Liver (tissue), 9 donors: ENCODE results near the gene SLC9B2. TPM values are rescaled to one million over a fixed set of nuclear protein-coding genes. Genes with fewer than 3 reads are reported as not detected.
"Not testable (repeated sequence)": the region's sequence is repeated elsewhere in the genome, so short reads cannot be mapped to it uniquely, and the experiment has no call there.

ENCODE experiments used
- DNase-seq: peaks from one replicate; pipeline ENCODE4 v3.0.0-alpha.2; 2017; ENCODE audit warnings: low spot score
- H3K27ac ChIP-seq, 2 donors: one replicate each; pipeline ENCODE4 v1.7.0; 2013; ENCODE audit warnings: inconsistent platforms in 2 of 2, low read length in 2 of 2, control low read depth in 1 of 2, low read depth in 1 of 2, mild to moderate bottlenecking in 1 of 2
- H3K27me3 ChIP-seq, 4 donors: one replicate each; pipeline versions ENCODE4 v1.6.1 to v1.7.0; 2013; ENCODE audit warnings: low read length in 3 of 4, inconsistent platforms in 1 of 4, mild to moderate bottlenecking in 1 of 4, moderate library complexity in 1 of 4; ENCODE audit not compliant: control insufficient read depth in 4 of 4, insufficient read depth in 4 of 4
- H3K36me3 ChIP-seq, 4 donors: one replicate each; pipeline versions ENCODE4 v1.6.1 to v1.7.0; 2013; ENCODE audit warnings: low read length in 3 of 4, mild to moderate bottlenecking in 3 of 4, low read depth in 1 of 4, moderate library complexity in 1 of 4; ENCODE audit not compliant: control insufficient read depth in 4 of 4, insufficient read depth in 3 of 4
- H3K4me1 ChIP-seq, 4 donors: one replicate each; pipeline versions ENCODE4 v1.6.1 to v1.7.0; 2013; ENCODE audit warnings: low read length in 3 of 4, mild to moderate bottlenecking in 3 of 4, moderate library complexity in 1 of 4; ENCODE audit not compliant: control insufficient read depth in 4 of 4, insufficient read depth in 4 of 4
- H3K4me3 ChIP-seq, 3 donors: one replicate each; pipeline versions ENCODE4 v1.6.1 to v1.7.0; 2013; ENCODE audit warnings: low read length in 3 of 3, control low read depth in 1 of 3, low read depth in 1 of 3, mild to moderate bottlenecking in 1 of 3
- H3K9ac ChIP-seq, 2 donors: one replicate each; pipeline ENCODE4 v1.7.0; 2013; ENCODE audit warnings: low read length in 2 of 2, mild to moderate bottlenecking in 2 of 2, moderate library complexity in 2 of 2, control low read depth in 1 of 2, low read depth in 1 of 2
- H3K9me3 ChIP-seq, 4 donors: one replicate each; pipeline versions ENCODE4 v1.6.1 to v1.7.0; 2013; ENCODE audit warnings: low read length in 3 of 4; ENCODE audit not compliant: control insufficient read depth in 4 of 4
- ATF3 ChIP-seq: IDR thresholded peaks from 2 replicates; pipeline ENCODE4 v1.6.1; 2016; ENCODE audit warnings: antibody characterized with exemption
- CTCF ChIP-seq: fragments of 150-350 bp; IDR thresholded peaks from 2 replicates; pipeline ENCODE4 v1.5.1; 2017; ENCODE audit warnings: improper control_type of control experiment, low read depth, low read length; ENCODE audit not compliant: missing input control
- GABPA ChIP-seq, 2 donors: IDR thresholded peaks in 1 of 2; conservative IDR thresholded peaks in 1 of 2; 2 replicates each; pipeline ENCODE4 v1.6.1; 2016; ENCODE audit warnings: antibody characterized with exemption in 2 of 2, mild to moderate bottlenecking in 1 of 2, moderate library complexity in 1 of 2
- NR2F2 ChIP-seq: IDR thresholded peaks from 2 replicates; pipeline ENCODE4 v1.6.1; 2016; ENCODE audit warnings: antibody characterized with exemption
- RAD21 ChIP-seq, 2 donors: IDR thresholded peaks; 2 replicates each; pipeline ENCODE4 v1.6.1; 2016; ENCODE audit warnings: antibody characterized with exemption in 2 of 2, mild to moderate bottlenecking in 2 of 2
- REST ChIP-seq: IDR thresholded peaks from 2 replicates; pipeline ENCODE4 v1.6.1; 2016; ENCODE audit warnings: antibody characterized with exemption, mild to moderate bottlenecking
- YY1 ChIP-seq: IDR thresholded peaks from 2 replicates; pipeline ENCODE4 v1.6.1; 2016; ENCODE audit warnings: antibody characterized with exemption, mild to moderate bottlenecking
- WGBS: extraction: QIAGEN DNeasy Blood & Tissue Kit; methylation state at CpG from one replicate; pipeline ENCODE4 v1.1.7; 2013; 5-methylcytosine and 5-hydroxymethylcytosine counted together
- polyA plus RNA-seq, 2 donors: library from polyadenylated mRNA; stranded (reverse) in 1 of 2; unstranded in 1 of 2; fragments of 200-250 nt in 1 of 2; fragments of >200 nt in 1 of 2; fragmentation: Nextera tagmentation in 1 of 2; extraction: Ambion mirVana in 1 of 2; gene quantifications; one replicate each; pipeline versions ENCODE4 v1.2.1 to v1.2.3, GENCODE V29; 2013 to 2015
- total RNA-seq, 2 donors: library from RNA; depleted of rRNA; stranded (reverse); fragments of >200 nt; gene quantifications; one replicate each; pipeline ENCODE4 v1.2.3, GENCODE V29; 2014
- donor health status: healthy.
- donor health status: healthy.
- donor health status: healthy.
- donor health status: healthy.
- donor health status: healthy.

The SLC9B2 gene
- total and polyA plus RNA-seq, 4 donors, result 23.7 to 47.0 (median 34.5) TPM

GRCh38 chr4:103008875-103009729 is 67.5 kb downstream of the SLC9B2 start:
- Histone ChIP-seq H3K9me3 (no peaks in the 10 kb centered on the region), H3K27ac (no peak overlapping the region), H3K36me3 (no peaks in the 10 kb centered on the region), H3K4me3 (no peak overlapping the region), H3K27me3 (no peaks in the 10 kb centered on the region), H3K4me1 (peaks cover 0 to 11% (median 4%) of the 10 kb centered on the region in 4 donors), H3K9ac (no peak overlapping the region)
- DNase-seq, result no peak
- TF ChIP-seq RAD21 (IDR thresholded peaks at IDR 0.05) (peak; percentile 96 to 98), CTCF (peak; percentile 82), ATF3 (no peak), NR2F2 (no peak)
- 68% methylated on average over 15 of the region's 15 CpGs for WGBS

GRCh38 chr4:103002551-103002950 is 74.0 kb downstream of the SLC9B2 start:
- H3K9me3 ChIP-seq, result no peaks in the 10 kb centered on the region
- H3K4me1 ChIP-seq, result no peaks in the 10 kb centered on the region
- H3K9ac ChIP-seq, result no peak overlapping the region
- no peaks in the 10 kb centered on the region for H3K27me3 ChIP-seq
- TF ChIP-seq REST (peak; percentile 96), YY1 (no peak)
- no peak overlapping the region for H3K4me3 ChIP-seq
- no peak overlapping the region for H3K27ac ChIP-seq
- H3K36me3 ChIP-seq, result no peaks in the 10 kb centered on the region
- WGBS, result 81% methylated on average over 2 of the region's 2 CpGs
- no peak for DNase-seq

- no peak for TF ChIP-seq REST
- TF ChIP-seq GABPA (IDR thresholded peaks at IDR 0.05 in 1 of 2, conservative IDR thresholded peaks at IDR 0.05 in 1 of 2), result no peak
- H3K27ac ChIP-seq, result no peak overlapping the region
- H3K36me3 ChIP-seq, result no peaks in the 10 kb centered on the region
- H3K27me3 ChIP-seq, result no peaks in the 10 kb centered on the region
- H3K4me3 ChIP-seq, result no peak overlapping the region
- WGBS, result 91% methylated on average over 1 of the region's 1 CpG
- H3K9ac ChIP-seq, result no peak overlapping the region
- no peaks in the 10 kb centered on the region for H3K9me3 ChIP-seq
- H3K4me1 ChIP-seq, result no peaks in the 10 kb centered on the region
- no peak for DNase-seq
These were observed 81.8 kb downstream of the SLC9B2 start for GRCh38 chr4:102994803-102995202.

GRCh38 chr4:102993985-102994384 is 82.6 kb downstream of the SLC9B2 start:
- DNase-seq, H3K36me3 ChIP-seq, H3K27ac ChIP-seq, H3K27me3 ChIP-seq, H3K4me1 ChIP-seq, H3K9ac ChIP-seq, H3K9me3 ChIP-seq, H3K4me3 ChIP-seq: not testable (repeated sequence)
